COLO829 (cell line): ENCODE results near the gene CDR2.
A peak's percentile ranks its signal among the peaks of the same experiment; 100 is the strongest.
"Not testable (repeated sequence)": the region's sequence is repeated elsewhere in the genome, so short reads cannot be mapped to it uniquely, and the experiment has no call there.

ENCODE experiments used
- DNase-seq: peaks from one replicate; pipeline ENCODE4 v3.0.0; 2012; ENCODE audit warnings: low spot score

Gene CDR2

DNA sequence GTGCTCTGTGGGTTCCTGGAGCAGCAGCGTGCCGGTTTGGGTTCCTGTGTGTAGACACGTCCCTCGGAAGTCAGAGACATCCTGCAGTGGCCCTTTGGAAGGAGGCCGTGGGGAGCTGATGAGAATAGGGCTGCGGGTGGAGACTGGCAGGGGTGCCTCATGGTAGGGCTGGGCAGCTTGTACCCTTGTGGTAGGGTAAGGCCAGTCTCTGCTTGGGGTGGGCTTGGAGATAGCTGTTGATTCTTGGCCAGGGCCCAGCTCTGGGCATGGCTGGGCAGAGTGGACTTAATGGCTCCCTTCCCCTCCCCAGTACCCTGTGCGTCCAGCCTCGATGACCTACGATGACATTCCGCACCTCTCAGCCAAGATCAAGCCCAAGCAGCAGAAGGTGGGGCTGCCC is 66.6 kb downstream of the CDR2 start:
- no peak for DNase-seq

DNA sequence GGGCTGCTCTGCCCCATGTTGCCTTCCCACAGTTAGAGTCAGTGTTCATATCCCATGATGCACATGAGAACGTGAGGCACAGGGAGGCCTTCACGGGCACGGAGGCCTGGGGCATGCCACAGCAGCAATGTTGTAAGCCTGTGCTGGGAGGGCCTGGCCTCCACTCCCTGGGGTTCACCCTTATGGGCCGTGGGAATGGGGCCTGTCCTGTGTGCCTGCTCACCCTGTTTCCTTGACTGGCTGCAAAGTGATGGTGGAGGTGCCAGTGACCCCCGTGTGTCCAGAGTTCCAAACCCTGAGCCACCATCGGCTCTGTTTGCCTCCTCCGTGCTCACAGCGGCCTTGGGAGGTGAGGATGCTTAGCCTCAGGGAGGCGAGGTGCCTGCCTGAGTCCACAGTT is 67.6 kb downstream of the CDR2 start:
- DNase-seq: no peak

GRCh38 chr16:22304411-22304810 is 70.0 kb downstream of the CDR2 start:
- no peak for DNase-seq

DNA sequence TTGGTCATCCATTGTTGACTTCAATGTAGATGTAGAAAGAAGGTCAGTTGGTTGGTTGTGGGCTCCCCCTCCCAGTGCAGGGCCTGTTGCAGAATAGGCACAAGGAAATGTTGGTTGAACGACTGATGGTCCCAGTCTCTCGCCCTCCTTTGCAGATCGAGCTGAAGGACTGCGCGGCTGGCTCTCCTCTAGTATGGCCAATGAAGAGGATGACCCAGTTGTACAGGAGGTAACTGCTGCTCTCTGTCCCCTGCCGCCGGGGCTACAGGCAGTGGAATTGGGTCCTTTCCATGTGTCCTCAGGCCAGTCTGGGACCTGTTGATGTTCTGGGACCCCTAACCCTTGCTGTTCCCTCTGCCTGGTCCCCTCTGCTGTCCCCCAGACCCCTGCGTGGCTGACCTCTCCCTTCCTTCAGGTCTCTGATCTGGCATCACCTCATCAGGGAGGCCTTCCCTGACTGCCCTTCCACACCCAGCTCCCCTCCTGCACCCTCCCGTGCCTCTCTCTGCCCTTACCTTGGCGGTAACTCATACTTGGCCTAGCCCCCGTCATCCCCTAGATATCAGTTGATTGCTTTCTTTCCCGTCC is 71.5 kb downstream of the CDR2 start:
- no peak for DNase-seq

DNA sequence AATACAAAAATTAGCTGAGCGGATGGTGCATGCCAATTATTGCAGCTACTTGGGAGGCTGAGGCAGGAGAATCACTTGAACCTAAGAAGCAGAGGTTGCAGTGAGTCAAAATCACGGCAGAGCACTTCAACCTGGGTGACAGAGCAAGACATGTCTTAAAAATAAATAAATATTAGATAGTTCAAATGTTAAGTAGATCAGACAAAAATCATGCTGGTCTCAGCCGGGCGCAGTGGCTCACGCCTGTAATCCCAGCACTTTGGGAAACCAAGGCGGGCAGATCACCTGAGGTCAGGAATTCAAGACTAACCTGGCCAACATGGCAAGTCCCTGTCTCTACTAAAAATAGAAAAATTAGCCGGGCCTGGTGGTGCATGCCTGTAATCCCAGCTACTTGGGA is 73.0 kb downstream of the CDR2 start:
- DNase-seq: not testable (repeated sequence)

- DNase-seq: peak; percentile 58
Observed at GRCh38 chr16:22300427-22301071, 73.9 kb downstream of the CDR2 start.

DNA sequence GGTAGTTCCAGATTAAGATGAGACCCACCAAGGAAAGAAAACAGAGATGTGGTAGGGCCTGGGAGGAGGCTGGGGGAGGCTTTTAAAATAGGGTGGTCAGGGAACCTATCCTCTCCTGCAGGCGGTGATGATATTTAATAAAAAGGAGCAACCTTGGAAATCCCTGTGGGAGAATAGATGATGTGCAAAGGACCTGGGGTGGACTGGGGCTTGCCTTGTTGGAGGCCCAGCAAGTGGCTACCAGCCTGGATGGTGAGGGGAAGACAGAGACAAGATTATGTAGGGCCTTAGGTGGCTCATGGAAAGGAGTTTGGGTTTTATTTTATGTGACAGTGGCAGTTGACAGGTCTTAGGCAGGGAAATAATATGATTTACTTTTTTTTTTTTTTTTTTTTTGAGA is 75.4 kb downstream of the CDR2 start:
- DNase-seq: no peak

DNA sequence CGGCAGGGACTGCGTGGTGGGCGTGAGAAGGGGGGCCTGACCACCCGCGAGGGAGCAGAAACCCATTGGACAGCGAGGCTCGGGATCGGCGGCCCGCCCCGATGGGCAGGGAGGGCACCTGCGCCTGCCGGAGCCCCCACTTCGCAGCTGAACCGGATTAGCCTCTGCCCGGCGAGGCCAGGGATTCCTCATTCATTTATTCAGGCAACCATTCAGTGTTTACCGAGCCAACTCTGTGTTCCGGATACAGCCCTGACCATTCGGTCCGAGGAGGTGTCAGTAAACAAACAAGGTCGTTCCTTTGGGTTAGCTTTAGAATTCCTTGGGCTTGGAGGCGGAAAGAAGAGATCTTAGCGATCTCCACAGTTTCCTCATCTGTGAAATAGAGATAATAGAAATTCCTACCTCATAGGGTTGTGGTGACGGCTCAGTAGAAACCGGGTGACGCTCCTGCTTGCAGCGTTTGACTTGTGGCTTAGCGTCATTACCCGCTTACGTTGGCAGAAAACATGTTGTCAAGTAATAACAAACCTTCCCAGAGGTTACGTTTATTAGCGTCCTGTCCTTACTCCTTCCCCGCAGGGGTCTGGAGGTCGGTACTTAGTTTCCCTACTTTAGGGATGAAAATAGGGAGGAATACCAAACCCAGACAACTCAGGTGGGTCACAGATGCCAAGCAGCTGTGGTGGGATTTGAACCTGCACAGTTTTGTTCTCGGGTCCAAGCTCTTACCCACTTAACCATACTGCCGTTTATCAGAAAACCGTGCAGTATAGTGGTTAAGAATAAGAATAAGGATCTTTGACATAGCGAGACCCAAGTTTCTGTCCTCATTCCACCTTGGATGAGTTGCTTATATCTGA is 76.3 kb downstream of the CDR2 start:
- DNase-seq: peak; percentile 92

DNA sequence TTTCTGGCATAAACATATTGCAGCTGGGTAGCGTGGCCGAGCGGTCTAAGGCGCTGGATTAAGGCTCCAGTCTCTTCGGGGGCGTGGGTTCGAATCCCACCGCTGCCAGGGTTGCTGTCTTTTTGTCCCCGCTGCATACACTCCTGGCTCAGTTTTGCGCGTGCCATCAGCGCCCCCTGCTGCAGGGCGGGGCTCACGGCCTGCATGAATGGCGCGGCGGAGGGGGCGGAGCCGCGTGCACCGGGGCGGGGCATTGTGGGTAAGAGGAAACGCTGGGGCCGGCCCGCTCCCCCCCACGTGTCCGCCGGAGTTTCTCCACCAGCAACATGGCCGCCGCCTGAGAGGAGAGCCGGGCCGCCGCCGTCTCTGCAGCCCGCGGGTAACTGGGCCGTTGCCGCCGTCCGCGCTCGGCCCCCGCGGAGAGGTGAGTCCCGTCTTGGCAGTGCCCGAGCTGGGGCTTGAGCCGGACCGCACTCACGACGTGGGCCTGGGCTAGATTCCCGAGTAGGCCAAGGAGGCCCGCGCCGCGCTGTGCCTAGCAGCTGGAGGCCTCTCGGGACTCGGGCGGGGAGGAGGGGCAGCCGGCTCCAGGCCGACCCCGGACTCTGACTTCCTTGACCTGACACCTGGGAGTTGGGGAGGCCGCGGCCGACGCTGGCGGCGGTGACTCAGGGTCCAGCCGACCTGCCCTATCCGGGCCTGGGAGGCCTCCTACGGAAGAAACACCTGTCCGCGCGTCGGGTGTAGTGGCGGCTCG is 77.1 kb downstream of the CDR2 start, which contains the start of gene POLR3E:
Gene POLR3E, plus strand, starts transcription at position 296 of the 757 bp plus-strand sequence. CDS start 5,560 bp downstream, outside the sequence.
- peak; percentile 98 for DNase-seq

- no peak for DNase-seq
Observed at GRCh38 chr16:22296225-22297113, 78.0 kb downstream of the CDR2 start.
